Activated CD4-positive, CD25-positive, alpha-beta regulatory T cell treated with anti-CD3 and anti-CD28 coated beads, Interleukin-2, amount 50 U/mL, for 24 hours (primary cell): ENCODE measurements around the gene SHISA3.
"Not testable (repeated sequence)": the region's sequence is repeated elsewhere in the genome, so short reads cannot be mapped to it uniquely, and the experiment has no call there.

Source experiments
- ATAC-seq, 2 donors: fragments of 150-1000 bp; cut with Tn5 transposase; one replicate each; pipeline ENCODE4 v1.10.0; 2021; ENCODE audit warnings: mild to moderate bottlenecking in 1 of 2, moderate library complexity in 1 of 2

Gene SHISA3

GRCh38 chr4:42396752-42397634, at the start of gene SHISA3:
SHISA3 (plus strand) TSS chr4:42397488; CDS start chr4:42398057, 569 bp downstream.
- peak; percentile 32 to 37 for ATAC-seq

- no peak for ATAC-seq
Measured at GRCh38 chr4:42348247-42348646, 49.0 kb upstream of the SHISA3 start.

GRCh38 chr4:42348692-42349091, 48.6 kb upstream of the SHISA3 start:
- ATAC-seq, result no peak

- no peak for ATAC-seq
Measured at GRCh38 chr4:42350611-42351182, 46.6 kb upstream of the SHISA3 start.

- ATAC-seq, result no peak
Measured at GRCh38 chr4:42352049-42352448, 45.2 kb upstream of the SHISA3 start.

- peak in 1 of 2 donors; percentile 20 for ATAC-seq
Measured at GRCh38 chr4:42357325-42357724, 40.0 kb upstream of the SHISA3 start.

GRCh38 chr4:42359711-42360110, 37.6 kb upstream of the SHISA3 start:
- no peak for ATAC-seq

- no peak for ATAC-seq
Measured at GRCh38 chr4:42360256-42360669, 37.0 kb upstream of the SHISA3 start.

- ATAC-seq, result no peak
Measured at GRCh38 chr4:42361456-42361855, 35.8 kb upstream of the SHISA3 start.

- no peak for ATAC-seq
Measured at GRCh38 chr4:42362591-42362990, 34.7 kb upstream of the SHISA3 start.

- ATAC-seq, result no peak
Measured at GRCh38 chr4:42363614-42364013, 33.7 kb upstream of the SHISA3 start.

- ATAC-seq, result no peak
Measured at GRCh38 chr4:42364266-42365053, 32.8 kb upstream of the SHISA3 start.

GRCh38 chr4:42366959-42367358, 30.3 kb upstream of the SHISA3 start:
- ATAC-seq, result no peak

GRCh38 chr4:42369489-42369888, 27.8 kb upstream of the SHISA3 start:
- ATAC-seq, result no peak

- no peak for ATAC-seq
Measured at GRCh38 chr4:42371305-42372252, 25.7 kb upstream of the SHISA3 start.

GRCh38 chr4:42372303-42372702, 25.0 kb upstream of the SHISA3 start:
- not testable (repeated sequence) for ATAC-seq

GRCh38 chr4:42377497-42377896, 19.8 kb upstream of the SHISA3 start:
- ATAC-seq, result no peak

- ATAC-seq, result no peak
Measured at GRCh38 chr4:42381666-42382065, 15.6 kb upstream of the SHISA3 start.

GRCh38 chr4:42385516-42385915, 11.8 kb upstream of the SHISA3 start:
- ATAC-seq, result no peak

GRCh38 chr4:42390622-42391354, 6.5 kb upstream of the SHISA3 start:
- ATAC-seq, result no peak

GRCh38 chr4:42391355-42391664, 6.0 kb upstream of the SHISA3 start:
- ATAC-seq, result no peak

GRCh38 chr4:42391981-42392380, 5.3 kb upstream of the SHISA3 start:
- no peak for ATAC-seq
